Sigmoid colon (tissue), 7 donors: Measurements from ENCODE around the gene DAB2. TPM values are rescaled to one million over a fixed set of nuclear protein-coding genes. Genes with fewer than 3 reads are reported as not detected.
A peak's percentile ranks its signal among the peaks of the same experiment; 100 is the strongest.

ENCODE experiments used
- DNase-seq: peaks from one replicate; pipeline ENCODE4 v3.0.0-alpha.2; 2019
- H3K27ac ChIP-seq, 4 donors: fragments of 200-600 bp; sonication (generic); one replicate each; pipeline ENCODE4 v1.5.1; 2016 to 2019; ENCODE audit warnings: mild to moderate bottlenecking in 1 of 4
- H3K27me3 ChIP-seq, 3 donors: fragments of 200-600 bp; sonication (generic); one replicate each; pipeline ENCODE4 v1.5.1; 2019; ENCODE audit warnings: mild to moderate bottlenecking in 1 of 3
- H3K36me3 ChIP-seq, 4 donors: fragments of 200-600 bp; sonication (generic); one replicate each; pipeline ENCODE4 v1.5.1; 2016 to 2019
- H3K4me1 ChIP-seq, 4 donors: fragments of 200-600 bp; sonication (generic); one replicate each; pipeline ENCODE4 v1.5.1; 2017 to 2019
- H3K4me3 ChIP-seq, 4 donors: fragments of 200-600 bp; sonication (generic); one replicate each; pipeline ENCODE4 v1.5.1; 2017 to 2019; ENCODE audit warnings: mild to moderate bottlenecking in 2 of 4, moderate library complexity in 1 of 4
- H3K9me3 ChIP-seq, 4 donors: fragments of 200-600 bp in 3 of 4; sonication (generic) in 3 of 4; one replicate each; pipeline versions ENCODE4 v1.5.1 to v1.6.1; 2013 to 2019
- CTCF ChIP-seq, 4 experiments: fragments of 450-650 bp in 3 of 4; fragments of 200-600 bp in 1 of 4; IDR thresholded peaks; one replicate each; pipeline ENCODE4 v1.5.1; 2016 to 2019; ENCODE audit warnings: antibody characterized with exemption in 4 of 4, mild to moderate bottlenecking in 3 of 4, moderate library complexity in 2 of 4
- EP300 ChIP-seq, 4 donors: sonication (generic); formaldehyde crosslinking; IDR thresholded peaks; one replicate each; pipeline ENCODE4 v1.6.1; 2017; ENCODE audit warnings: antibody characterized with exemption in 4 of 4
- POLR2A ChIP-seq, 2 donors: fragments of 450-650 bp; IDR thresholded peaks; one replicate each; pipeline ENCODE4 v1.6.1; 2016; ENCODE audit warnings: antibody characterized with exemption in 2 of 2, mild to moderate bottlenecking in 2 of 2, moderate library complexity in 2 of 2
- POLR2AphosphoS5 ChIP-seq, 4 donors: sonication (generic); formaldehyde crosslinking; IDR thresholded peaks; one replicate each; pipeline ENCODE4 v1.6.1; 2017; ENCODE audit warnings: antibody characterized with exemption in 4 of 4
- WGBS, 2 donors: extraction: QIAGEN DNeasy Blood & Tissue Kit; methylation state at CpG; one replicate each; pipeline ENCODE4 v1.1.7; 2013; 5-methylcytosine and 5-hydroxymethylcytosine counted together
- intact Hi-C: fragments of 100-400 bp; cut with DNase I; formaldehyde crosslinking; loops from one replicate; pipeline ENCODE4 v1.15.1; 2023
- polyA plus RNA-seq, 3 donors: library from polyadenylated mRNA; stranded (reverse); fragments of 200-250 nt; gene quantifications; one replicate each; pipeline ENCODE4 v1.2.3, GENCODE V29; 2013
- total RNA-seq, 4 donors: library from RNA; depleted of rRNA; stranded (reverse); fragments of >200 nt; gene quantifications; one replicate each; pipeline ENCODE4 v1.1.0, GENCODE V29; 2016
- donor health status: healthy with polysubstance abuse.
- donor health status: Bipolar disorder and iron deficiency.
- donor health status: healthy.

Gene DAB2
- total and polyA plus RNA-seq, 7 donors: 17.9 to 74.1 (median 55.0) TPM

DNA sequence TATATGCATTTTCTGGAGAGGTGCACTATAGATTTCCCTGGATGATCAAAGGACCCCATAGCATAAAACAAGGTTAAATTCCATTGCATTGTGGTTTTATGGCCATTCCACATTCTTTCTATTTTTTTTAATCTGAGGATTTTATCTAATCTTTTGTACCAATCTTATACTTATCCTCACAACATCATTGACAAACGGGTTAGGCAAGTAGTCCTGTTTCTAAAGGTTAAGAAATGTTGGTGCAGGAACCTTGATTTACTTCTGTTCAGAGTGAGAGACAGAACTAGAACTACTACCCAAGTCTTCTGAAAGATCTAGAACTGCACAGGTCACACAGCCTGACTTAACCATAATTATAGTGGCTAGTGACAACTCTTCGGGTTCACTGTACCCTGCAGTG, 5.7 kb upstream of the DAB2 start:
- Histone ChIP-seq H3K36me3 (no peaks in the 10 kb centered on the region), H3K27me3 (no peaks in the 10 kb centered on the region)

DNA sequence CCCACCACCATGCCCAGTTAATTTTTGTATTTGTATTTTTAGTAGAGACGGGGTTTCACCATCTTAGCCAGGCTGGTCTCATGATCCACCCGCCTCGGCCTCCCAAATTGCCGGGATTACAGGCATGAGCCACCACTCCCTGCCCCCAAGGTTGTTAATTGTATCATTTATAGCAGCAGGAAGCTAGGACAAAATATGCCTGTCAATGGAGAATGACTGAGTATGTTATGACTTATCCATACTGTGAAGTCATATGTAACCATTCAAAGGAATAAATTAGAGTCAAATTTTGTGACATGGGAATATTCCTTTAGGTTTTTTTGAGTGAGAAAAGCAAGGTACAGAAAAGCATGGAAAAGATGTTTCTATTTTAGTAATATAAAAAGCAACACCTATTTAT, 3.9 kb upstream of the DAB2 start:
- DNase-seq: no peak
- TF ChIP-seq EP300 (IDR thresholded peaks at IDR 0.05) (no peak), CTCF (IDR thresholded peaks at IDR 0.05) (no peak), POLR2A (IDR thresholded peaks at IDR 0.05) (no peak), POLR2AphosphoS5 (IDR thresholded peaks at IDR 0.05) (no peak)

More for the DNA sequence above, 5.7 kb upstream of the DAB2 start:
- Histone ChIP-seq H3K4me1 (peaks cover 0 to 14% (median 5%) of the 10 kb centered on the region in 4 donors), H3K27ac (no peak overlapping the region), H3K9me3 (no peaks in the 10 kb centered on the region), H3K4me3 (no peak overlapping the region)
- DNase-seq: no peak
- WGBS, 2 donors: 29 to 79% methylated on average over 2 of the region's 2 CpGs
- intact Hi-C loops: no loop called here
- TF ChIP-seq CTCF (IDR thresholded peaks at IDR 0.05): no peak

GRCh38 chr5:39427633-39428032, 2.9 kb upstream of the DAB2 start:
- intact Hi-C loops: loop anchor here (5.0 kb wide), 1 partner anchor 50 kb away; no protein-coding TSS in a partner anchor

More for the DNA sequence above, 3.9 kb upstream of the DAB2 start:
- Histone ChIP-seq H3K4me1 (peaks cover 0 to 17% (median 8%) of the 10 kb centered on the region in 4 donors), H3K27me3 (no peaks in the 10 kb centered on the region), H3K36me3 (no peaks in the 10 kb centered on the region), H3K27ac (no peak overlapping the region), H3K9me3 (no peaks in the 10 kb centered on the region), H3K4me3 (no peak overlapping the region)
- 44 to 86% methylated on average over 4 of the region's 4 CpGs for WGBS, 2 donors
- intact Hi-C loops: loop anchor here (5.0 kb wide), 1 partner anchor 51 kb away; no protein-coding TSS in a partner anchor

GRCh38 chr5:39427229-39427628, 2.4 kb upstream of the DAB2 start:
- TF ChIP-seq POLR2A (IDR thresholded peaks at IDR 0.05): no peak
- no peak for TF ChIP-seq EP300 (IDR thresholded peaks at IDR 0.05)
- no peak for TF ChIP-seq POLR2AphosphoS5 (IDR thresholded peaks at IDR 0.05)
- TF ChIP-seq CTCF (IDR thresholded peaks at IDR 0.05): no peak
- Histone ChIP-seq H3K9me3 (no peaks in the 10 kb centered on the region), H3K36me3 (no peaks in the 10 kb centered on the region), H3K4me3 (no peak overlapping the region), H3K27me3 (no peaks in the 10 kb centered on the region), H3K4me1 (peaks cover 0 to 30% (median 18%) of the 10 kb centered on the region in 4 donors), H3K27ac (peak overlapping the region; percentile 48 to 91 (median 85))
- 9 to 44% methylated on average over 3 of the region's 3 CpGs for WGBS, 2 donors
- DNase-seq: no peak
- intact Hi-C loops: loop anchor here (5.0 kb wide), 1 partner anchor 50 kb away; no protein-coding TSS in a partner anchor

More at GRCh38 chr5:39427633-39428032, 2.9 kb upstream of the DAB2 start:
- DNase-seq: no peak
- TF ChIP-seq POLR2A (IDR thresholded peaks at IDR 0.05) (no peak), CTCF (IDR thresholded peaks at IDR 0.05) (no peak), EP300 (IDR thresholded peaks at IDR 0.05) (no peak), POLR2AphosphoS5 (IDR thresholded peaks at IDR 0.05) (no peak)
- Histone ChIP-seq H3K27me3 (no peaks in the 10 kb centered on the region), H3K9me3 (no peaks in the 10 kb centered on the region), H3K27ac (peak overlapping the region in 3 of 4 donors; percentile 48 to 91 (median 84)), H3K4me3 (no peak overlapping the region), H3K4me1 (peaks cover 0 to 26% (median 14%) of the 10 kb centered on the region in 4 donors), H3K36me3 (no peaks in the 10 kb centered on the region)

DNA sequence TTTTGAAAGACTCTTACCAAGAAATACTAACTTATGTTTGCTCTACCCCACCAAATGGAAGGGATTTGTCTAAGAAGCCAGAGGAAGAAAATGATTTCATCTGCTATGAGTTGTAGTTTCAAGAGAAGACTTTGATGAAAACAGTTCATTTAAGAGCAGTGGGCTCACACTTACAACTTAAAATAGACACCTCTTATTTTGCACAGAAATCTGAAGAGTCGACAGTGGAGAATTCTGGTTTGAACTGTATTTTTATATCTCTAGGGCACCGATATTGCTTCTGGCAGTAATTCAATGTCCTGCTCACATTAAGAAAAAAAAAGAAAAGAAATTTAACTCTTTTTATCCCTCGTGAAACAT, 1.9 kb upstream of the DAB2 start:
- peak overlapping the region in 1 of 4 donors; percentile 52 for H3K4me3 ChIP-seq
- peak overlapping the region; percentile 48 to 91 (median 85) for H3K27ac ChIP-seq
- TF ChIP-seq POLR2AphosphoS5 (IDR thresholded peaks at IDR 0.05): no peak
- no peak for TF ChIP-seq CTCF (IDR thresholded peaks at IDR 0.05)
- no peak for TF ChIP-seq POLR2A (IDR thresholded peaks at IDR 0.05)
- TF ChIP-seq EP300 (IDR thresholded peaks at IDR 0.05): no peak
- DNase-seq: no peak
- no peaks in the 10 kb centered on the region for H3K9me3 ChIP-seq
- intact Hi-C loops: loop anchor here (5.0 kb wide), 1 partner anchor 49 kb away; no protein-coding TSS in a partner anchor
- H3K4me1 ChIP-seq: peaks cover 0 to 32% (median 19%) of the 10 kb centered on the region in 4 donors
- H3K36me3 ChIP-seq: no peaks in the 10 kb centered on the region
- H3K27me3 ChIP-seq: no peaks in the 10 kb centered on the region
- WGBS, 2 donors: 9 to 41% methylated on average over 3 of the region's 3 CpGs
